HepG2 (cell line): Measurements from ENCODE around the gene CD209.

ENCODE experiments used
- MYNN ChIP-seq: sonication (generic); formaldehyde crosslinking; IDR thresholded peaks from 2 replicates; pipeline ENCODE4 v1.4.0; 2020; ENCODE audit warnings: mild to moderate bottlenecking, low read depth, missing genetic modification reagents
- NFRKB ChIP-seq: fragments of 450-650 bp; IDR thresholded peaks from 2 replicates; pipeline ENCODE4 v1.6.1; 2017

GRCh38 chr19:7792281-7792680, 44.9 kb upstream of the CD209 start:
- TF ChIP-seq MYNN (no peak), NFRKB (no peak)
